GM12878 (cell line): Measurements from ENCODE around the gene GHRH. TPM values are rescaled to one million over a fixed set of nuclear protein-coding genes. Genes with fewer than 3 reads are reported as not detected.

Experiments used
- BACH1 ChIP-seq: fragments of 450-650 bp; IDR thresholded peaks from 2 replicates; pipeline ENCODE4 v1.6.1; 2017; ENCODE audit warnings: mild to moderate bottlenecking, borderline replicate concordance
- BCL11A ChIP-seq: IDR thresholded peaks from 2 replicates; pipeline ENCODE4 v1.6.1; 2011; ENCODE audit warnings: low read depth, low read length
- CBFB ChIP-seq: IDR thresholded peaks from 2 replicates; pipeline ENCODE4 v1.6.1; 2016; ENCODE audit warnings: antibody characterized with exemption, low read depth
- CREB1 ChIP-seq: IDR thresholded peaks from 2 replicates; pipeline ENCODE4 v1.6.1; 2012; ENCODE audit warnings: low read depth, mild to moderate bottlenecking, inconsistent platforms
- HDGF ChIP-seq: fragments of 450-650 bp; IDR thresholded peaks from 2 replicates; pipeline ENCODE4 v1.6.1; 2016; ENCODE audit warnings: antibody characterized with exemption
- IKZF1 ChIP-seq: fragments of 450-650 bp; conservative IDR thresholded peaks from 2 replicates; pipeline ENCODE4 v1.6.1; 2017; ENCODE audit warnings: antibody characterized with exemption, mild to moderate bottlenecking
- KDM1A ChIP-seq: fragments of 200-600 bp; sonication (generic); IDR thresholded peaks from 2 replicates; pipeline ENCODE4 v1.6.1; 2016; ENCODE audit warnings: borderline replicate concordance
- KLF5 ChIP-seq: fragments of 450-650 bp; IDR thresholded peaks from 2 replicates; pipeline ENCODE4 v1.6.1; 2014; ENCODE audit warnings: mild to moderate bottlenecking; ENCODE audit not compliant: partially characterized antibody
- NBN ChIP-seq: fragments of 450-650 bp; IDR thresholded peaks from 2 replicates; pipeline ENCODE4 v1.6.1; 2016
- NFIC ChIP-seq: IDR thresholded peaks from 2 replicates; pipeline ENCODE4 v1.6.1; 2012; ENCODE audit warnings: low read depth, mild to moderate bottlenecking, inconsistent platforms, low read length, moderate library complexity
- NR2C1 ChIP-seq: fragments of 450-650 bp; IDR thresholded peaks from 2 replicates; pipeline ENCODE4 v1.6.1; 2017; ENCODE audit warnings: antibody characterized with exemption, mild to moderate bottlenecking, moderate library complexity
- NR2C2 ChIP-seq: IDR thresholded peaks from 2 replicates; pipeline ENCODE4 v1.6.1; 2011; ENCODE audit warnings: borderline replicate concordance, low read depth; ENCODE audit not compliant: control insufficient read depth, insufficient read length
- POLR2AphosphoS2 ChIP-seq: IDR thresholded peaks from 2 replicates; pipeline ENCODE4 v1.6.1; 2011; ENCODE audit warnings: low read depth, mild to moderate bottlenecking, low read length, improper control_type of control experiment, moderate library complexity
- RAD51 ChIP-seq: fragments of 450-650 bp; IDR thresholded peaks from 2 replicates; pipeline ENCODE4 v1.6.1; 2016; ENCODE audit warnings: moderate library complexity, mild to moderate bottlenecking, inconsistent platforms
- RBBP5 ChIP-seq: fragments of 200-600 bp; sonication (generic); conservative IDR thresholded peaks from 2 replicates; pipeline ENCODE4 v1.6.1; 2016
- RFX5 ChIP-seq: IDR thresholded peaks from 2 replicates; pipeline ENCODE4 v1.6.1; 2011; ENCODE audit warnings: low read depth, low read length, improper control_type of control experiment
- SKIL ChIP-seq: fragments of 450-650 bp; IDR thresholded peaks from 2 replicates; pipeline ENCODE4 v1.6.1; 2017; ENCODE audit warnings: mild to moderate bottlenecking, low read depth, inconsistent platforms; ENCODE audit not compliant: poor library complexity, severe bottlenecking
- SPI1 ChIP-seq: IDR thresholded peaks from 2 replicates; pipeline ENCODE4 v1.6.1; 2011; ENCODE audit warnings: low read depth, mild to moderate bottlenecking, low read length, moderate library complexity, borderline replicate concordance; ENCODE audit not compliant: insufficient read depth
- SREBF1 ChIP-seq: IDR thresholded peaks from 2 replicates; pipeline ENCODE4 v1.6.1; 2012; ENCODE audit warnings: mild to moderate bottlenecking, low read length
- ZBED1 ChIP-seq: IDR thresholded peaks from 2 replicates; pipeline ENCODE4 v1.6.1; 2016; ENCODE audit warnings: borderline replicate concordance
- ZNF207 ChIP-seq: fragments of 450-650 bp; IDR thresholded peaks from 2 replicates; pipeline ENCODE4 v1.6.1; 2014; ENCODE audit warnings: antibody characterized with exemption, mild to moderate bottlenecking, borderline replicate concordance
- ZNF274 ChIP-seq: IDR thresholded peaks from one replicate; pipeline ENCODE4 v1.8.0; 2011; ENCODE audit not compliant: insufficient read length, insufficient read depth
- ZNF622 ChIP-seq: fragments of 450-650 bp; IDR thresholded peaks from 2 replicates; pipeline ENCODE4 v1.6.1; 2017; ENCODE audit warnings: mild to moderate bottlenecking, inconsistent platforms
- ZSCAN29 ChIP-seq: fragments of 450-650 bp; IDR thresholded peaks from 2 replicates; pipeline ENCODE4 v1.6.1; 2017; ENCODE audit warnings: mild to moderate bottlenecking, moderate library complexity
- ZZZ3 ChIP-seq: IDR thresholded peaks from 2 replicates; pipeline ENCODE4 v1.6.1; 2011; ENCODE audit warnings: low read depth; ENCODE audit not compliant: control insufficient read depth, insufficient read length
- polyA plus RNA-seq, 11 experiments: library from polyadenylated mRNA; depleted of rRNA in 4 of 11; unstranded in 6 of 11; stranded (reverse) in 5 of 11; fragments of >200 nt; fragmentation: Nextera tagmentation in 4 of 11; fragmentation: Illumina TruSeq in 1 of 11; extraction: Ambion mirVana in 4 of 11; extraction: Trizol in 1 of 11; gene quantifications; 1 replicate in 1 of 11; 2 replicates in 10 of 11; pipeline versions ENCODE4 v1.2.1 to v1.2.3, GENCODE V29; 2011 to 2016; ENCODE audit warnings: inconsistent platforms in 2 of 11, missing spikeins in 2 of 11, low read depth in 1 of 11
- total RNA-seq, 4 experiments: library from RNA; depleted of rRNA in 3 of 4; stranded (reverse); fragments of >200 nt in 3 of 4; fragmentation: Illumina TruSeq in 1 of 4; extraction: Trizol in 1 of 4; gene quantifications; 2 replicates each; pipeline versions ENCODE4 v1.2.1 to v1.2.3, GENCODE V29; 2013 to 2021
- TF ChIP-seq, protein P1 (sequence below): fragments of 450-650 bp; IDR thresholded peaks from 2 replicates; pipeline ENCODE4 v1.6.1; 2018; ENCODE audit warnings: borderline replicate concordance, mild to moderate bottlenecking; ENCODE audit not compliant: partially characterized antibody
- TF ChIP-seq, protein P2 (sequence below): fragments of 450-650 bp; IDR thresholded peaks from 2 replicates; pipeline ENCODE4 v1.6.1; 2018; ENCODE audit warnings: mild to moderate bottlenecking, low read depth, moderate library complexity; ENCODE audit not compliant: partially characterized antibody

Gene GHRH
- total and polyA plus RNA-seq, 10 of the 15 experiments (the other 5 are each of a cell fraction or from before 2014, with no cell fraction given) = not detected

DNA sequence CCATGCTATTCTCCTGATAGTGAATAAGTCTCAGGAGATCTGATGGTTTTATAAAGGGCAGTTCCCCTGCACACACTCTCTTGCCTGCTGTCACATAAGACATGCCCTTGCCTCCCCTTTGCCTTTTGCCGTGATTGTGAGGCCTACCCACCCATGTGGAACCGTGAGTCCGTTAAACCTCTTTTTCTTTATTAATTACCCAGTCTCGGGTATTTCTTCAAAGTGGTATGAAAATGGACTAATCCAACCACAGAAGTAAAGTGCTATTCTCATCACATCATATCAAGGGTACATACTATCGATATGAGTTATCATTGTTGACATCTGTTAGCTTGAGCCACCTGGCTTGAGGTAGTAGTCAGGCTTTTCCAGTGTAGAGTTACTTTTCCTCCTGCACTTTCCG lies 30.1 kb upstream of the GHRH start (continued):
- TF ChIP-seq RAD51 (no peak), ZSCAN29 (no peak), ZNF622 (no peak), HDGF (no peak), ZNF274 (no peak), NBN (0 out of 2 replicates have a peak, but pooled peaks have one; percentile 64), SREBF1 (no peak), BCL11A (peak; percentile 94), KDM1A (no peak), SKIL (peak; percentile 91), ZNF207 (no peak), BACH1 (peak; percentile 60), POLR2AphosphoS2 (no peak), IKZF1 (peak; percentile 85), NFIC (peak; percentile 96), CBFB (peak; percentile 92), RFX5 (no peak), RBBP5 (no peak), SPI1 (no peak), NR2C2 (no peak), CREB1 (peak; percentile 61), ZBED1 (peak; percentile 94; the same call in 1 of the 2 replicates), KLF5 (peak; percentile 75), ZZZ3 (no peak), NR2C1 (no peak)
- TF ChIP-seq, protein P1, sequence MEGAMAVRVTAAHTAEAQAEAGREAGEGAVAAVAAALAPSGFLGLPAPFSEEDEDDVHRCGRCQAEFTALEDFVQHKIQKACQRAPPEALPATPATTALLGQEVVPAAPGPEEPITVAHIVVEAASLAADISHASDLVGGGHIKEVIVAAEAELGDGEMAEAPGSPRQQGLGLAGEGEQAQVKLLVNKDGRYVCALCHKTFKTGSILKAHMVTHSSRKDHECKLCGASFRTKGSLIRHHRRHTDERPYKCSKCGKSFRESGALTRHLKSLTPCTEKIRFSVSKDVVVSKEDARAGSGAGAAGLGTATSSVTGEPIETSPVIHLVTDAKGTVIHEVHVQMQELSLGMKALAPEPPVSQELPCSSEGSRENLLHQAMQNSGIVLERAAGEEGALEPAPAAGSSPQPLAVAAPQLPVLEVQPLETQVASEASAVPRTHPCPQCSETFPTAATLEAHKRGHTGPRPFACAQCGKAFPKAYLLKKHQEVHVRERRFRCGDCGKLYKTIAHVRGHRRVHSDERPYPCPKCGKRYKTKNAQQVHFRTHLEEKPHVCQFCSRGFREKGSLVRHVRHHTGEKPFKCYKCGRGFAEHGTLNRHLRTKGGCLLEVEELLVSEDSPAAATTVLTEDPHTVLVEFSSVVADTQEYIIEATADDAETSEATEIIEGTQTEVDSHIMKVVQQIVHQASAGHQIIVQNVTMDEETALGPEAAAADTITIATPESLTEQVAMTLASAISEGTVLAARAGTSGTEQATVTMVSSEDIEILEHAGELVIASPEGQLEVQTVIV = no peak
- TF ChIP-seq, protein P2, sequence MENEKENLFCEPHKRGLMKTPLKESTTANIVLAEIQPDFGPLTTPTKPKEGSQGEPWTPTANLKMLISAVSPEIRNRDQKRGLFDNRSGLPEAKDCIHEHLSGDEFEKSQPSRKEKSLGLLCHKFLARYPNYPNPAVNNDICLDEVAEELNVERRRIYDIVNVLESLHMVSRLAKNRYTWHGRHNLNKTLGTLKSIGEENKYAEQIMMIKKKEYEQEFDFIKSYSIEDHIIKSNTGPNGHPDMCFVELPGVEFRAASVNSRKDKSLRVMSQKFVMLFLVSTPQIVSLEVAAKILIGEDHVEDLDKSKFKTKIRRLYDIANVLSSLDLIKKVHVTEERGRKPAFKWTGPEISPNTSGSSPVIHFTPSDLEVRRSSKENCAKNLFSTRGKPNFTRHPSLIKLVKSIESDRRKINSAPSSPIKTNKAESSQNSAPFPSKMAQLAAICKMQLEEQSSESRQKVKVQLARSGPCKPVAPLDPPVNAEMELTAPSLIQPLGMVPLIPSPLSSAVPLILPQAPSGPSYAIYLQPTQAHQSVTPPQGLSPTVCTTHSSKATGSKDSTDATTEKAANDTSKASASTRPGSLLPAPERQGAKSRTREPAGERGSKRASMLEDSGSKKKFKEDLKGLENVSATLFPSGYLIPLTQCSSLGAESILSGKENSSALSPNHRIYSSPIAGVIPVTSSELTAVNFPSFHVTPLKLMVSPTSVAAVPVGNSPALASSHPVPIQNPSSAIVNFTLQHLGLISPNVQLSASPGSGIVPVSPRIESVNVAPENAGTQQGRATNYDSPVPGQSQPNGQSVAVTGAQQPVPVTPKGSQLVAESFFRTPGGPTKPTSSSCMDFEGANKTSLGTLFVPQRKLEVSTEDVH = no peak
